HG03280 (cell line): ENCODE measurements around the gene ATP10A.
"Not testable (repeated sequence)": the region's sequence is repeated elsewhere in the genome, so short reads cannot be mapped to it uniquely, and the experiment has no call there.

ENCODE experiments used
- ATAC-seq: cut with Tn5 transposase; IDR thresholded peaks from one replicate; pipeline ENCODE4 v1.9.1; 2021; ENCODE audit warnings: mild to moderate bottlenecking, moderate library complexity; ENCODE audit not compliant: unreplicated experiment

Gene ATP10A

GRCh38 chr15:25776071-25776746 lies 86.9 kb downstream of the ATP10A start:
- no peak for ATAC-seq

- no peak for ATAC-seq
Observed at GRCh38 chr15:25775317-25775912, 87.7 kb downstream of the ATP10A start.

GRCh38 chr15:25774871-25775270 lies 88.3 kb downstream of the ATP10A start:
- ATAC-seq: no peak

GRCh38 chr15:25773248-25773647 lies 89.9 kb downstream of the ATP10A start:
- ATAC-seq: no peak

- no peak for ATAC-seq
Observed at GRCh38 chr15:25772500-25772899, 90.6 kb downstream of the ATP10A start.

GRCh38 chr15:25771736-25772135 lies 91.4 kb downstream of the ATP10A start:
- ATAC-seq: not testable (repeated sequence)

GRCh38 chr15:25771338-25771706 lies 91.8 kb downstream of the ATP10A start:
- no peak for ATAC-seq

- ATAC-seq: no peak
Observed at GRCh38 chr15:25770618-25771337, 92.3 kb downstream of the ATP10A start.

GRCh38 chr15:25770031-25770430 lies 93.1 kb downstream of the ATP10A start:
- ATAC-seq: no peak

- no peak for ATAC-seq
Observed at GRCh38 chr15:25768271-25768670, 94.9 kb downstream of the ATP10A start.

- ATAC-seq: no peak
Observed at GRCh38 chr15:25767356-25768151, 95.6 kb downstream of the ATP10A start.

- no peak for ATAC-seq
Observed at GRCh38 chr15:25766417-25766816, 96.7 kb downstream of the ATP10A start.

- no peak for ATAC-seq
Observed at GRCh38 chr15:25764980-25765735, 98.0 kb downstream of the ATP10A start.

- ATAC-seq: no peak
Observed at GRCh38 chr15:25763954-25764353, 99.2 kb downstream of the ATP10A start.

GRCh38 chr15:25763331-25763751 lies 99.8 kb downstream of the ATP10A start:
- no peak for ATAC-seq

GRCh38 chr15:25761971-25762662 lies 101.0 kb downstream of the ATP10A start:
- no peak for ATAC-seq

GRCh38 chr15:25759421-25759820 lies 103.7 kb downstream of the ATP10A start:
- no peak for ATAC-seq

GRCh38 chr15:25758612-25759011 lies 104.5 kb downstream of the ATP10A start:
- ATAC-seq: not testable (repeated sequence)

- ATAC-seq: no peak
Observed at GRCh38 chr15:25743548-25744275, 119.4 kb downstream of the ATP10A start.
